Spleen (tissue), 11 donors: Measurements from ENCODE around the gene MOB1A. TPM values are rescaled to one million over a fixed set of nuclear protein-coding genes. Genes with fewer than 3 reads are reported as not detected.
A peak's percentile ranks its signal among the peaks of the same experiment; 100 is the strongest.

Source experiments
- DNase-seq: peaks from one replicate; pipeline ENCODE4 v3.0.0-alpha.2; 2020
- H3K27ac ChIP-seq, 8 donors: fragments of 200-600 bp; sonication (generic) in 7 of 8; 1 replicate in 4 of 8; 2 replicates in 4 of 8; pipeline versions ENCODE4 v1.5.0 to v1.8.0; 2016 to 2021; ENCODE audit warnings: inconsistent platforms in 4 of 8, mild to moderate bottlenecking in 4 of 8, moderate library complexity in 1 of 8
- H3K27me3 ChIP-seq, 7 donors: fragments of 200-600 bp; sonication (generic) in 6 of 7; replicated peaks in 1 of 7; 1 replicate in 4 of 7; 2 replicates in 3 of 7; pipeline versions ENCODE4 v1.5.0 to v1.8.0; 2016 to 2021; ENCODE audit warnings: inconsistent platforms in 3 of 7, mild to moderate bottlenecking in 1 of 7
- H3K36me3 ChIP-seq, 6 donors: fragments of 200-600 bp; sonication (generic) in 5 of 6; 1 replicate in 4 of 6; 2 replicates in 2 of 6; pipeline versions ENCODE4 v1.5.0 to v1.8.0; 2016 to 2021; ENCODE audit warnings: inconsistent platforms in 2 of 6
- H3K4me1 ChIP-seq, 6 donors: fragments of 200-600 bp; sonication (generic) in 5 of 6; 1 replicate in 3 of 6; 2 replicates in 3 of 6; pipeline versions ENCODE4 v1.5.0 to v1.8.0; 2016 to 2021; ENCODE audit warnings: inconsistent platforms in 3 of 6
- H3K4me3 ChIP-seq, 8 donors: fragments of 200-600 bp; sonication (generic) in 7 of 8; 1 replicate in 4 of 8; 2 replicates in 4 of 8; pipeline versions ENCODE4 v1.5.0 to v1.8.0; 2016 to 2021; ENCODE audit warnings: inconsistent platforms in 4 of 8, mild to moderate bottlenecking in 4 of 8, moderate library complexity in 2 of 8
- H3K9me3 ChIP-seq, 8 donors: fragments of 200-600 bp; sonication (generic) in 7 of 8; 1 replicate in 4 of 8; 2 replicates in 4 of 8; pipeline versions ENCODE4 v1.5.0 to v1.8.0; 2016 to 2021; ENCODE audit warnings: inconsistent platforms in 4 of 8
- POLR2A ChIP-seq, 3 donors: fragments of 450-650 bp; IDR thresholded peaks; one replicate each; pipeline ENCODE4 v1.5.1; 2017; ENCODE audit warnings: antibody characterized with exemption in 3 of 3, mild to moderate bottlenecking in 1 of 3
- POLR2AphosphoS5 ChIP-seq, 3 donors: sonication (generic); formaldehyde crosslinking; IDR thresholded peaks; one replicate each; pipeline ENCODE4 v1.5.1; 2017; ENCODE audit warnings: antibody characterized with exemption in 3 of 3
- WGBS, 5 donors: extraction: QIAGEN DNeasy Blood & Tissue Kit in 3 of 5; methylation state at CpG; one replicate each; pipeline versions ENCODE4 v1.1.5 to v1.1.7; 2013 to 2018; 5-methylcytosine and 5-hydroxymethylcytosine counted together
- intact Hi-C: fragments of 100-400 bp; cut with DNase I; formaldehyde crosslinking; loops from one replicate; pipeline ENCODE4 v1.15.0; 2023; ENCODE audit warnings: low total_unique reads
- polyA plus RNA-seq, 3 donors: library from polyadenylated mRNA; stranded (reverse); fragments of 200-250 nt; gene quantifications; one replicate each; pipeline ENCODE4 v1.2.1, GENCODE V29; 2013
- total RNA-seq, 7 donors: library from RNA; depleted of rRNA in 3 of 7; stranded (reverse); fragments of >200 nt in 3 of 7; fragmentation: NEBNext Ultra II Directional in 4 of 7; extraction: Animal tissue kit (Norgen Biotek cat#: 25700) in 4 of 7; gene quantifications; one replicate each; pipeline versions ENCODE4 v1.1.0 to v1.2.1, GENCODE V29; 2016 to 2021
- TF ChIP-seq, protein P1 (sequence below), 11 experiments: fragments of 200-600 bp in 7 of 11; fragments of 450-650 bp in 4 of 11; sonication (generic) in 4 of 11; IDR thresholded peaks in 8 of 11; conservative IDR thresholded peaks in 3 of 11; 1 replicate in 7 of 11; 2 replicates in 4 of 11; pipeline versions ENCODE4 v1.4.0 to v1.8.0; 2016 to 2021; ENCODE audit warnings: antibody characterized with exemption in 11 of 11, inconsistent platforms in 4 of 11, mild to moderate bottlenecking in 1 of 11
- donor health status: healthy with polysubstance abuse.
- donor health status: DM: no; HTN: no; CAD: no; lungs with moderate emphysema.
- donor health status: DM: no; HTN: no; CAD: no.
- donor health status: Bipolar disorder and iron deficiency.
- donor health status: healthy.
- donor health status: DM: no; HTN: no; CAD: no.
- donor health status: DM: yes; HTN: yes; CAD: no.

MOB1A gene
- total and polyA plus RNA-seq, 10 donors = 55.0 to 198 (median 158) TPM

DNA sequence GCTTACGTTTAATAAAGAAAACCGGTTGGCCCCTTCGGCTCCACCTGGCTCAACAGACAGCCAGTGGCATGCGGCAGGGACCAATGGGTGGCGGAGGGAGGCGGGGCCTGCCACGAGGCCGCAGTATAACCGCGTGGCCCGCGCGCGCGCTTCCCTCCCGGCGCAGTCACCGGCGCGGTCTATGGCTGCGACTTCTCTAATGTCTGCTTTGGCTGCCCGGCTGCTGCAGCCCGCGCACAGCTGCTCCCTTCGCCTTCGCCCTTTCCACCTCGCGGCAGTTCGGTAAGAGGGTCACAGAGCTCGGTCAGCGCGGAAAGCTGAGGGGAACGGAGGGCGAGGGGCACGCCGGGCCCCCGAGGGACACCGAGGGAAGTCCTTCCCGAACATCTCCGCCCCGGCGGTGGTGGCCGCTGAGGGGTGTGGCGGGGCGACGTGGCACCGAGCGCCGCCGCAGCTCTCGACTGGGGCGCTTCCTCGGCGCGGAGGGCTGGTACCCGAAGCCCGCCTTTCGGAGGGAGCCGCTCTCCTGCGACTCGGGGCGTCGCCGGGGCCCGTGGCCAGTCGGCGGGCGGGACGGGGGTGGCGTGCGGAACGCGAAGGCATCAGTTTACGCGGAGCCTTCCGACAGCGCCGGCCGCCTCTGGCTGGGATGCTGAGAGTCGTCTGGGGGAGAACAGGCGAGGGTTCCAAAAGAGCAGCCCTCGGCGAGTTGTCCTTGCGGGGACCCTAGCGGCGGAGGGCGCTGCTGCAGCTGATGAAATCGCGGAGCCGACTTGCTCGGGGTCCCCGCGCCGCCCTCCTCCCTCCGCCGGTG, 20.0 kb upstream of the MOB1A start, which contains the start of gene MTHFD2:
Gene MTHFD2 (plus strand): TSS at position 155 of the 814 bp plus-strand sequence. CDS start 27 bp downstream, at position 182.
- TF ChIP-seq POLR2AphosphoS5 (IDR thresholded peaks at IDR 0.05) = peak; percentile 93 to 98 (median 97)
- TF ChIP-seq, protein P1, sequence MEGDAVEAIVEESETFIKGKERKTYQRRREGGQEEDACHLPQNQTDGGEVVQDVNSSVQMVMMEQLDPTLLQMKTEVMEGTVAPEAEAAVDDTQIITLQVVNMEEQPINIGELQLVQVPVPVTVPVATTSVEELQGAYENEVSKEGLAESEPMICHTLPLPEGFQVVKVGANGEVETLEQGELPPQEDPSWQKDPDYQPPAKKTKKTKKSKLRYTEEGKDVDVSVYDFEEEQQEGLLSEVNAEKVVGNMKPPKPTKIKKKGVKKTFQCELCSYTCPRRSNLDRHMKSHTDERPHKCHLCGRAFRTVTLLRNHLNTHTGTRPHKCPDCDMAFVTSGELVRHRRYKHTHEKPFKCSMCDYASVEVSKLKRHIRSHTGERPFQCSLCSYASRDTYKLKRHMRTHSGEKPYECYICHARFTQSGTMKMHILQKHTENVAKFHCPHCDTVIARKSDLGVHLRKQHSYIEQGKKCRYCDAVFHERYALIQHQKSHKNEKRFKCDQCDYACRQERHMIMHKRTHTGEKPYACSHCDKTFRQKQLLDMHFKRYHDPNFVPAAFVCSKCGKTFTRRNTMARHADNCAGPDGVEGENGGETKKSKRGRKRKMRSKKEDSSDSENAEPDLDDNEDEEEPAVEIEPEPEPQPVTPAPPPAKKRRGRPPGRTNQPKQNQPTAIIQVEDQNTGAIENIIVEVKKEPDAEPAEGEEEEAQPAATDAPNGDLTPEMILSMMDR (IDR thresholded peaks at IDR 0.05 in 8 of 11, conservative IDR thresholded peaks at IDR 0.05 in 3 of 11) = peak; percentile 74 to 93 (median 89)
- peak; percentile 59 to 71 (median 67) for TF ChIP-seq POLR2A (IDR thresholded peaks at IDR 0.05)
- H3K27ac ChIP-seq = peak within 1 kb of the TSS; percentile 94 to 98 (median 96)
- H3K9me3 ChIP-seq = no peaks in the 10 kb centered on the region
- peak within 1 kb of the TSS; percentile 81 to 90 (median 87) for H3K4me3 ChIP-seq
- 0 to 1% (median 0%) methylated on average over 34 to 96 of the region's 96 CpGs for WGBS, 5 donors
- H3K36me3 ChIP-seq = peaks cover 0 to 14% (median 0%) of the 10 kb centered on the region in 6 donors
- peaks cover 16 to 51% (median 38%) of the 10 kb centered on the region in 6 donors for H3K4me1 ChIP-seq
- intact Hi-C loops = no loop called here
- H3K27me3 ChIP-seq = no peaks in the 10 kb centered on the region
- DNase-seq = peak; percentile 98

DNA sequence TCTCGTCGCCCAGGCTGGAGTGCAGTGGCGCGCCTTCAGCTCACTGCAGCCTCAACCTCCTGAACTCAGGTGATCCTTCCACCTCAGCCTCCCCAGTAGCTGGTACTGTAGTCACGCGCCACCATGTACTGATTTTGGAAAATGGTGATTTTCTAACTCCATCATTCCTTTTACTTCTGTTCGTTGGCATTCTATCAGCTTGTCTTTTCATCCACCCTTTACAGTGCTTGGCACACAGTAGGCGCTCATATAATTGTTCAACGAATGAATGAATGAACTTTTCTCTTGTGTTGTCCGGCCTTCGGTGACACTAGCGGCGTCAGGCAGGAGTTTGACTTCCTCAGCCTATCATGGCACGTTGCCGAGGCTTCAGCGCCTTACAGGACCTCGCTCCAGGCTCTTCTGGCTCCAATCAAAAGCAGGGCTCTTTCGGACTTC, 19.4 kb upstream of the MOB1A start:
- TF ChIP-seq, protein P1 (IDR thresholded peaks at IDR 0.05 in 8 of 11, conservative IDR thresholded peaks at IDR 0.05 in 3 of 11) = no peak
- TF ChIP-seq POLR2A (IDR thresholded peaks at IDR 0.05) (no peak), POLR2AphosphoS5 (IDR thresholded peaks at IDR 0.05) (no peak)
- Histone ChIP-seq H3K27me3 (no peaks in the 10 kb centered on the region), H3K4me3 (peak overlapping the region; percentile 81 to 90 (median 87)), H3K9me3 (no peaks in the 10 kb centered on the region), H3K27ac (peak overlapping the region; percentile 94 to 98 (median 96)), H3K4me1 (peaks cover 16 to 47% (median 36%) of the 10 kb centered on the region in 6 donors), H3K36me3 (peaks cover 0 to 9% (median 0%) of the 10 kb centered on the region in 6 donors)
- DNase-seq = no peak
- intact Hi-C loops = no loop called here
- WGBS, 5 donors = 36 to 39% (median 37%) methylated on average over 17 to 18 of the region's 18 CpGs

- Histone ChIP-seq H3K4me1 (peaks cover 16 to 37% (median 32%) of the 10 kb centered on the region in 6 donors), H3K27me3 (no peaks in the 10 kb centered on the region), H3K4me3 (no peak overlapping the region), H3K36me3 (no peaks in the 10 kb centered on the region), H3K9me3 (no peaks in the 10 kb centered on the region), H3K27ac (no peak overlapping the region)
- 70 to 83% (median 74%) methylated on average over 4 of the region's 4 CpGs for WGBS, 5 donors
- intact Hi-C loops = no loop called here
- TF ChIP-seq, protein P1 (IDR thresholded peaks at IDR 0.05 in 8 of 11, conservative IDR thresholded peaks at IDR 0.05 in 3 of 11) = no peak
- no peak for TF ChIP-seq POLR2AphosphoS5 (IDR thresholded peaks at IDR 0.05)
- TF ChIP-seq POLR2A (IDR thresholded peaks at IDR 0.05) = no peak
- no peak for DNase-seq
These were observed 18.4 kb upstream of the MOB1A start for GRCh38 chr2:74197049-74197448.

DNA sequence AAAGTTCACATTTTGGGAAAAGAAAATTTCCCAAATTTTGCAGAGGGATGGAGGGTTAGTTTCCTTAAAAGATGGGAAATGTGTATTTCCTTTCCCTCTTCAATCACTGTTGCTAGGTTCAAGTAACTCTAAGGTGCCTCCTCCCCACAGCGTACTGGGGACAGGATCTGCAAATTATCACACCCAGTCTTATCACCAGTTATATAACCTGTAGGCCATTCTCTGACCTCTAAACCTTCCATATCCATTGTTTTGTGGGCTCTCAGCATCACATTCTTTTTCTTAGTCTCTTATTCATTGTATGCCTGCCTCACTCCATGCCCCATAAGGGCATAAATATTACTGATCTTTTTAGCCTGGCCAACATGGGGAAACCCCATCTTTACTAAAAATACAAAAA, 16.1 kb upstream of the MOB1A start:
- intact Hi-C loops = no loop called here
- no peak overlapping the region for H3K4me3 ChIP-seq
- H3K4me1 ChIP-seq = peaks cover 8 to 14% (median 13%) of the 10 kb centered on the region in 6 donors
- H3K27ac ChIP-seq = no peak overlapping the region
- H3K36me3 ChIP-seq = no peaks in the 10 kb centered on the region
- H3K9me3 ChIP-seq = no peaks in the 10 kb centered on the region
- TF ChIP-seq, protein P1 (IDR thresholded peaks at IDR 0.05 in 8 of 11, conservative IDR thresholded peaks at IDR 0.05 in 3 of 11) = no peak
- TF ChIP-seq POLR2A (IDR thresholded peaks at IDR 0.05) (no peak), POLR2AphosphoS5 (IDR thresholded peaks at IDR 0.05) (no peak)
- DNase-seq = no peak
- H3K27me3 ChIP-seq = no peaks in the 10 kb centered on the region
- WGBS, 5 donors = 71 to 95% (median 84%) methylated on average over 1 of the region's 1 CpG
